GM23338 (cell line): ENCODE results near the gene PXDN. TPM values are rescaled to one million over a fixed set of nuclear protein-coding genes. Genes with fewer than 3 reads are reported as not detected.

Experiments used
- ATAC-seq: fragments of 200-7000 bp; cut with Tn5 transposase; 3 replicates; pipeline ENCODE4 v1.9.1; 2020
- DNase-seq: peaks from one replicate; pipeline ENCODE4 v3.0.0-alpha.2; 2015; ENCODE audit warnings: low spot score
- H2AFZ ChIP-seq: fragments of 200-600 bp; sonication (generic); 2 replicates; pipeline ENCODE4 v1.8.0; 2016; ENCODE audit warnings: antibody characterized with exemption, mild to moderate bottlenecking, moderate library complexity
- H3F3A ChIP-seq: fragments of 200-600 bp; sonication (generic); replicated peaks from 2 replicates; pipeline ENCODE4 v1.8.0; 2017; ENCODE audit warnings: antibody characterized with exemption, mixed run types, low read depth
- H3K27ac ChIP-seq: fragments of 200-600 bp; sonication (generic); 2 replicates; pipeline ENCODE4 v1.6.1; 2016; ENCODE audit warnings: low read depth
- H3K27me3 ChIP-seq: fragments of 200-600 bp; sonication (generic); 2 replicates; pipeline ENCODE4 v1.8.0; 2016; ENCODE audit warnings: mild to moderate bottlenecking, mixed run types, moderate library complexity; ENCODE audit not compliant: insufficient read depth
- H3K36me3 ChIP-seq: fragments of 200-600 bp; sonication (generic); 2 replicates; pipeline ENCODE4 v1.8.0; 2016; ENCODE audit warnings: mild to moderate bottlenecking; ENCODE audit not compliant: insufficient read depth
- H3K4me1 ChIP-seq: fragments of 200-600 bp; sonication (generic); 2 replicates; pipeline ENCODE4 v1.8.0; 2016; ENCODE audit warnings: mild to moderate bottlenecking, moderate library complexity; ENCODE audit not compliant: insufficient read depth
- H3K4me2 ChIP-seq: fragments of 200-600 bp; sonication (generic); 2 replicates; pipeline ENCODE4 v1.7.1; 2017; ENCODE audit warnings: mixed run types
- H3K4me3 ChIP-seq: fragments of 200-600 bp; sonication (generic); 2 replicates; pipeline ENCODE4 v1.6.1; 2016; ENCODE audit warnings: mixed run types
- H3K79me2 ChIP-seq: fragments of 200-600 bp; sonication (generic); replicated peaks from 2 replicates; pipeline ENCODE4 v1.8.0; 2017; ENCODE audit warnings: mild to moderate bottlenecking; ENCODE audit not compliant: insufficient read depth
- H3K9me2 ChIP-seq: fragments of 200-600 bp; sonication (generic); 2 replicates; pipeline ENCODE4 v1.8.0; 2017; ENCODE audit not compliant: insufficient read depth
- H4K20me1 ChIP-seq: fragments of 200-600 bp; sonication (generic); replicated peaks from 2 replicates; pipeline ENCODE4 v1.8.0; 2017; ENCODE audit warnings: mild to moderate bottlenecking; ENCODE audit not compliant: insufficient read depth
- H3K27ac Mint-ChIP-seq: 2 replicates; pipeline ENCODE4 v1.8.0; 2020; ENCODE audit warnings: inconsistent platforms, mild to moderate bottlenecking, moderate library complexity, mixed read lengths
- H3K27me3 Mint-ChIP-seq: 3 replicates; pipeline ENCODE4 v1.8.0; 2022; ENCODE audit warnings: low read depth, mild to moderate bottlenecking, moderate library complexity, mixed read lengths, inconsistent platforms; ENCODE audit not compliant: insufficient read depth, poor library complexity
- H3K36me3 Mint-ChIP-seq: 3 replicates; pipeline ENCODE4 v1.8.0; 2021; ENCODE audit warnings: low read depth, mild to moderate bottlenecking, inconsistent platforms, moderate library complexity, mixed read lengths
- H3K4me1 Mint-ChIP-seq: 3 replicates; pipeline ENCODE4 v1.8.0; 2020; ENCODE audit warnings: mild to moderate bottlenecking, inconsistent platforms, mixed read lengths
- H3K4me3 Mint-ChIP-seq: 3 replicates; pipeline ENCODE4 v1.8.0; 2021; ENCODE audit warnings: moderate library complexity, mild to moderate bottlenecking, inconsistent platforms, mixed read lengths
- H3K9me3 Mint-ChIP-seq: 3 replicates; pipeline ENCODE4 v1.8.0; 2020; ENCODE audit warnings: moderate library complexity, mild to moderate bottlenecking, inconsistent platforms, mixed read lengths
- CTCF ChIP-seq, 2 experiments: fragments of 200-600 bp in 1 of 2; sonication (generic) in 1 of 2; conservative IDR thresholded peaks; 2 replicates each; pipeline versions ENCODE4 v1.5.1 to v1.6.1; 2016 to 2017; ENCODE audit warnings: antibody characterized with exemption in 2 of 2, low read depth in 2 of 2, mild to moderate bottlenecking in 2 of 2, moderate library complexity in 1 of 2
- EZH2 ChIP-seq: fragments of 200-600 bp; sonication (generic); IDR thresholded peaks from one replicate; pipeline ENCODE4 v1.8.0; 2017; ENCODE audit warnings: antibody characterized with exemption, mild to moderate bottlenecking, low read depth; ENCODE audit not compliant: unreplicated experiment
- JUNB ChIP-seq: IDR thresholded peaks from one replicate; pipeline ENCODE4 v1.6.1; 2016; ENCODE audit warnings: antibody characterized with exemption; ENCODE audit not compliant: unreplicated experiment
- POLR2AphosphoS5 ChIP-seq: IDR thresholded peaks from 2 replicates; pipeline ENCODE4 v1.6.1; 2016; ENCODE audit warnings: antibody characterized with exemption, low read depth
- REST ChIP-seq: IDR thresholded peaks from one replicate; pipeline ENCODE4 v1.6.1; 2018; ENCODE audit warnings: antibody characterized with exemption; ENCODE audit not compliant: unreplicated experiment
- STAT1 ChIP-seq: IDR thresholded peaks from one replicate; pipeline ENCODE4 v1.6.1; 2016; ENCODE audit warnings: antibody characterized with exemption; ENCODE audit not compliant: unreplicated experiment
- ZNF114 ChIP-seq: fragments of 250-450 bp; sonication (Bioruptor Pico); IDR thresholded peaks from 2 replicates; pipeline ENCODE4 v1.5.0; 2020; ENCODE audit warnings: mild to moderate bottlenecking, moderate library complexity
- ZNF331 ChIP-seq: fragments of 250-450 bp; sonication (Bioruptor Pico); IDR thresholded peaks from 2 replicates; pipeline ENCODE4 v1.5.0; 2020; ENCODE audit warnings: low read depth, mild to moderate bottlenecking, moderate library complexity
- ZNF462 ChIP-seq: fragments of 250-450 bp; sonication (Bioruptor Pico); IDR thresholded peaks from 2 replicates; pipeline ENCODE4 v1.5.0; 2020; ENCODE audit warnings: mild to moderate bottlenecking, moderate library complexity
- polyA plus RNA-seq: library from polyadenylated mRNA; unstranded; fragments of >200 nt; fragmentation: Nextera tagmentation; extraction: Ambion mirVana; gene quantifications from 2 replicates; pipeline ENCODE4 v1.2.1, GENCODE V29; 2016
- total RNA-seq: library from RNA; depleted of rRNA; stranded (reverse); fragments of >200 nt; shearing (Covaris generic); gene quantifications from 2 replicates; pipeline ENCODE4 v1.2.3, GENCODE V29; 2014

The PXDN gene
- total and polyA plus RNA-seq, 2 experiments from 2014 or later = 42.2 to 225 TPM

- ATAC-seq (no peak), DNase-seq (no peak)
- Mint-ChIP-seq H3K4me1 (peaks cover 13% of the 10 kb centered on the region; the same call in 2 of the 3 replicates), H3K27me3 (peaks cover 2% of the 10 kb centered on the region), H3K27ac (no peak overlapping the region), H3K36me3 (no peaks in the 10 kb centered on the region; the same call in 2 of the 3 replicates), H3K9me3 (no peaks in the 10 kb centered on the region), H3K4me3 (no peak overlapping the region)
- Histone ChIP-seq H3K27me3 (no peaks in the 10 kb centered on the region), H3K4me1 (no peaks in the 10 kb centered on the region), H3K27ac (no peak overlapping the region), H4K20me1 (no peaks in the 10 kb centered on the region), H3K36me3 (no peaks in the 10 kb centered on the region), H3K79me2 (no peaks in the 10 kb centered on the region), H3K4me2 (no peak overlapping the region), H2AFZ (0 out of 2 replicates have a peak overlapping the region, but pooled peaks have one; percentile 18), H3K4me3 (no peak overlapping the region), H3K9me2 (no peaks in the 10 kb centered on the region), H3F3A (no peaks in the 10 kb centered on the region)
- no peak for TF ChIP-seq JUNB
- TF ChIP-seq POLR2AphosphoS5 = no peak
- no peak for TF ChIP-seq STAT1
- TF ChIP-seq ZNF114 (CRISPR knock-in tag) = no peak
- no peak for TF ChIP-seq CTCF (conservative IDR thresholded peaks at IDR 0.05; ENCODE audit: low read depth in 2 of 2)
- TF ChIP-seq ZNF331 (CRISPR knock-in tag) = no peak
- TF ChIP-seq EZH2 = no peak
- TF ChIP-seq REST = no peak
Measured at GRCh38 chr2:1782514-1782913, 38.2 kb upstream of the PXDN start.

DNA sequence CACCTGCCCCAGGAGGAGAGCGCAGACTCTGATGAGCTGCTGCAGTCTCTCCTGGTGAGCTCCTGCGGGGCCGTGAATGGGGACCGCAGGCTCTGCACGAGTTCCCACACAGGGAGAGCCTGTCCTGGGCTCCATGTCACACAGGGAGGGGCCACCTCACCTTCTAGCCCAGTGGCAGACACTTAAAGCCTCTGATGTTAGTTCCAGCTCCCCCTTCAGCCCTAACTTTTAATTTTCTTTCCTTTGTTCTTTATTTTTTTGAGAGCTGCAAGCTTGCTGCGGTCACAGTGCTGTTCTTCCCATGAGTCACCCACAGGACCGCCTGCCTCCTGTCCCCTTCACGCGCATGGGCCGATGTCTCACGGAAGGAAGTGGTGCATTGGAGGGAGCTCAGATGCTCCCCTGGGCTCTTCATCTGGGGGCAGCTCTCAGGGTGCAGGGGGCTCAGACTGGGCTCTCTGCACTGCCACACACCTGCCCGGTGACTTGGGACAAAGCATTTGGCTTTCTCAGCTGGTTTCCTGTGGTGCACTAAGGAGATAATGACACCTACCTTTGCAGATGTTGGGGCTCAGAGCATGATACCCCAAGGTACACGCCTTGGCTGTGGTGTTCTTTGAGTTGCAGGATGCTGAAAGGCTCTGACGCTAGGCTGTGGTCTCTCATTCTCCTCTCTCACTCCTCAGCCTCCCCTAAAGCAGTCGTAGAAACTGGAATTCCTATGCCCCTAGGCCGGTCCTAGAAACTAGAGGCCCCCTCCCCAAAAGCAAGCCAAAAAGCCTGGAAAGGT lies 37.2 kb upstream of the PXDN start:
- H3K4me2 ChIP-seq = no peak overlapping the region
- TF ChIP-seq ZNF462 (CRISPR knock-in tag) (no peak), ZNF114 (CRISPR knock-in tag) (no peak)

More for the DNA sequence above, 37.2 kb upstream of the PXDN start:
- H3K79me2 ChIP-seq = no peaks in the 10 kb centered on the region
- H3F3A ChIP-seq = no peaks in the 10 kb centered on the region
- no peaks in the 10 kb centered on the region for H3K27me3 ChIP-seq
- Mint-ChIP-seq H3K4me3 (no peak overlapping the region), H3K27me3 (peaks cover 2% of the 10 kb centered on the region), H3K4me1 (peaks cover 13% of the 10 kb centered on the region; the same call in 2 of the 3 replicates), H3K36me3 (no peaks in the 10 kb centered on the region; the same call in 2 of the 3 replicates), H3K9me3 (no peaks in the 10 kb centered on the region), H3K27ac (no peak overlapping the region)
- ATAC-seq (peak; percentile 62), DNase-seq (no peak)
- no peaks in the 10 kb centered on the region for H3K9me2 ChIP-seq
- H4K20me1 ChIP-seq = no peaks in the 10 kb centered on the region
- no peaks in the 10 kb centered on the region for H3K36me3 ChIP-seq
- no peak overlapping the region for H3K4me3 ChIP-seq
- H3K4me1 ChIP-seq = no peaks in the 10 kb centered on the region
- H2AFZ ChIP-seq = no peak overlapping the region; the same call in 1 of the 2 replicates
- no peak overlapping the region for H3K27ac ChIP-seq
